GM18519 (cell line): Measurements from ENCODE around the gene LY86.

ENCODE experiments used
- ATAC-seq: cut with Tn5 transposase; IDR thresholded peaks from one replicate; pipeline ENCODE4 v1.9.1; 2021; ENCODE audit warnings: mild to moderate bottlenecking, moderate library complexity; ENCODE audit not compliant: unreplicated experiment, low FRiP score

Gene LY86

GRCh38 chr6:6569811-6570164 lies 18.7 kb upstream of the LY86 start:
- no peak for ATAC-seq

GRCh38 chr6:6570929-6571671 lies 17.4 kb upstream of the LY86 start:
- ATAC-seq = no peak

DNA sequence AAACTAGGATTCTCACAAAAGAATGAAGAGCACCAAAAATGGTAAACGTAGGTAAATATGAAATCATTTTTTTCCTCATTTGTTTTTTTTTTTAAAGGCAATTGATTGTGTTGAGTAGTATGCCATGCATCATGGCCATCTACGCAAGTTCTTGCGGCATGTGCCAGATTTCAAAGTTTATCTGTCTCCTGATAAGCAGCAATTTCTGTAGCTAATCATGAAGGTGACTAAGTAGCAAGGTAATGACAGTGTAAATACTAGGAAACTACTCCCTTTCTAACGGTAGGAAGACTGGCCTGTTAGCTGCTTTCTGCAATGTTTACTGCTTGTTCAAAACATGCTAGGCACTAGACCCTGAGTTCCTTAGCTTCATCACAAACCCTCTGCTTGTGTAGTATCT lies 13.4 kb upstream of the LY86 start:
- ATAC-seq = no peak

- no peak for ATAC-seq
Observed at GRCh38 chr6:6577735-6578134, 10.8 kb upstream of the LY86 start.

- no peak for ATAC-seq
Observed at GRCh38 chr6:6579281-6579680, 9.2 kb upstream of the LY86 start.

DNA sequence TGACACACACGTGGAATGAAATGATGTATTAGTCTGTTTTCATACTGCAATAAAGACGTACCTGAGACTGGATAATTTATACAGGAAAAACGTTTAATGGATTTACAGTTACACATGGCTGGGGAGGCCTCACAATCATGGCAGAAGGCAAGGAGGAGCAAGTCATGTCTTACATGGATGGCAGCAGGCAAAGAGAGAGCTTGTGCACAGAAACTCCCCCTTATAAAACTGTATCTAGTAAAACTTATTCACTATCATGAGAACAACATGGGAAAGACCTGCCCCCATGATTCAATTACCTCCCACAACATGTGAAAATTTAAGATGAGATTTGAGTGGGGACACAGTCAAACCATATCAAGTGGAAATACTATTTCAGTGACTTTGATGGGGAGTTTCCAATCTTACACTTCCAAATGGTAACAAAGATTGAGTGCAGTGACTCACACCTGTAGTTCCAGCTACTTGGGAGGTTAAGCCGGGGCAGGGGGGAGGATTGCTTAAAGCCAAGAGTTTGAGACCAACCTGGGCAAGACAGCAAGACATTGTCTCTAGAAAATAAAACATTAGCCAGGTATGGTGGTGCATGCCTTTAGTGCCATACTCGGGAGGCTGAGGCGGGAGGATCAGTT lies 8.2 kb upstream of the LY86 start:
- no peak for ATAC-seq

- ATAC-seq = no peak
Observed at GRCh38 chr6:6581054-6581453, 7.5 kb upstream of the LY86 start.

DNA sequence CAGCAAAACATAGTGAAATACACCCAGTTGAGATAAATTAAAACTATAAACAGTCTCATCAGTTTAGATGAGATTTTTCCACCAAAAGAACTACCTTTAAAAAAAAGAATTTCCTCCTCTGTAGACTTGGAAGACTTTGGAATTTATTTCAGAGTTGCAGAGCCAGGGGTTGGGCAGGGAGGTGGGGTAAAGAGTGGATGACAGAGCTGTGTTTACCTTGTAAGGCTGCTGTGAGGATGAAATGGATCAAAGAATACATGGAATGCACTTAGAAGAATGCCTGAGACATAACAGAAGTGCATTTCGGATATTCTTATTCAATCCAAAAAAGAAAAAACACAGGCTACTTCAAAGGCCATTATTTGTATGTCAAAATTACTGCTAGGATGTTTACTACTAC lies 6.4 kb upstream of the LY86 start:
- ATAC-seq = no peak

DNA sequence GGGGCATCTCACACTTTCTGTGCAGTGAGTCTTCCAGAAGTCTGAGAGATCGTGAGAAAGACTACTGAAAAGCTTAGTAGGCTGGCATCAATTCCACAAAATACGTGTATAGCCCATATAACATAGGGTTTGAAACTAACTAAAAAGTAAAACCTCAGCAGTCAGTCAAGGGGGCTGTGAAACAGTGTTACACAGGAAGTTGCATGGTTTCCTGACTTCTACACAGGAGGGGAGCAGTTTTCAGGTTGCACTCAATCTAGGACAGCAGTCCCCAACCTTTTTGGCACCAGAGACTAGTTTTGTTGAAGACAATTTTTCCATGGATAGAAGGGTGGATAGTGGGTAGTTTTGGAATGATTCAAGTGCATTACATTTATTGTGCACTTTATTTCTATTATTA lies 4.7 kb upstream of the LY86 start:
- ATAC-seq = no peak

DNA sequence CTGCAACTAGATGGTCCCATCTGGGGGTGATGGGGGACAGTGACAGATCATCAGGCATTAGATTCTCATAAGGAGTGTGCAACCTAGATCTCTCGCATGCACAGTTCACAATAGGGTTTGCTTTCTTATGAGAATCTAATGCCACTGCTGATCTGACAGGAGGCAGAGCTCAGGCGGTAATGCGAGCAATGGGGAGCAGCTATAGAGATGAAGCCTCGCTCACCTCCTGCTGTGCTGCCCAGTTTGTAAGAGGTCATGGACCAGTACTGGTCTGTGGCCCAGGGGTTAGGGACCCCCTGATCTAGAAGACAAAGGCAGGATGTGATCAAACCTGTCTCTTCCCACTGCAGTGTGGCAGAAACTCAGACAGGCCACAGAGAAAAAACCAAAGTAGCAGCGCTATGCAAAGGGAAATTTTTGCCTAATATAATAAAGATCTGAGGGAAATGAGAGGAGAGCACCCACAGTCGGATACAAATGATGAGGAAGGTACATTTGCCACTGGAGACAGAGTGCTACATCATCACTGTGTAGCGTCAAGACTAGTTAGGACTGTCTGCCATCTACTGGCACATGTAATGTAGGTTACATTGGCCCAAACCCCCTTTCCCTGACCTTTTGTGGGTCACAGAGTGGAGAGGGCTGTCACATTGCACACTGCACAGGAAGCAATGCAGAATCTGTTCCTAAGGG lies 4.1 kb upstream of the LY86 start:
- peak; percentile 22 for ATAC-seq

- no peak for ATAC-seq
Observed at GRCh38 chr6:6585003-6585311, 3.6 kb upstream of the LY86 start.

DNA sequence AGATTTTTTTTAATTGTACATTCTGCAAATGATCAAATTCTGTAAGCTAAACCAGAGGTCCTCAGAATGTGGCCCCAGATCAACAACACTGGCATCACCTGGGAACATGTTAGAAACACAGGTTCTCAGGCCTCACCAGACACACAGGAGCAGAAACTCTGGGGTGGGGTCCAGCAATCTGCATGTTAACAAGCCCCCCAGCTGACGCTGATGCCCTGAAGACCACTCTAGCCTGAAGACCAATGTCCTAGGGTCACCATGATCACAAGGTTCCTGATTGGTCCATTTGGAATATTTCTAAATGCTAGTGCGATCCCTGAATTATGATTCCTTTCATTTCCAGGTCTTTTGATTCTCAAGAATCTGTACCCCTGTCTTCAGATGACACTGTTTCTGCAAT lies 2.4 kb upstream of the LY86 start:
- no peak for ATAC-seq

DNA sequence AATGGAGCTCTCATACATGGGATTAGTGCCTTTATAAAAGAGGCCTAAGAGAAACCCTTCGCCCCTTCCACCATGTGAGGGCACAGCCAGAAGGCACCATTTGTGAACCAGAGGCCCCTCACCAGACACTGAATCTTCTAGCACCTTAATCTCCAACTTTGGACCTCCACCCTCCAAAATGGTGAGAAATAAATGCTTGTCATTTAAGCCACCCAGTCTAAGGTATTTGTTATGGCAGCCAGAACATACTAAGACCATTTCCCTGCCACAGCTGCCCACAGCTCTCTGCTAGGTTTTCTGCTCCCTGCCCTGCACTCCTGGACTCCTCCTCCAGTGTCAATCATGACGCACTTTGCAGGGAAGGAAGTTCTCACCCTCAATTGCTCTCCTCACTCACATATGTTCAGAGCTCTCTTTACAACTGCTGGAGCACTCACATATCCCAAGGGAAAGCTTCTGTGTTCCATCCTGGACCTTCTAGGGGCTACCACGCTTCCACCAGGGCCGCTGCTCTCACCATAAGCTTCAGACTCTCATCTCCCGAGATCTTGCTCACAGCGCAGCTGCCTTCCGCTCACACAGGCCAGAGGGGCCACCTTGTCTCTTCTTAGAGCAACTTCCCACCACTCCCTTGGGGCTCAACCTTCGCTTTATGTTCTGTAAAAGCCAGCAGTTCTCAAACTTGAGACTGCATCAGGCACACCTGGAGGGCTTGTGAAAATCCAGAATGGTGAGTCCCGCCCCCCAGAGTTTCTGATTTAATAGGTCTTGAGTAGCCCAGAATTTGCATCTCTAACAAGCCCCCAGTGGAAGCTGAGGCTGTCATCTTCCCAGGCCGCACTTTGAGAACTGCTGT lies 1.6 kb upstream of the LY86 start:
- ATAC-seq = peak; percentile 36

DNA sequence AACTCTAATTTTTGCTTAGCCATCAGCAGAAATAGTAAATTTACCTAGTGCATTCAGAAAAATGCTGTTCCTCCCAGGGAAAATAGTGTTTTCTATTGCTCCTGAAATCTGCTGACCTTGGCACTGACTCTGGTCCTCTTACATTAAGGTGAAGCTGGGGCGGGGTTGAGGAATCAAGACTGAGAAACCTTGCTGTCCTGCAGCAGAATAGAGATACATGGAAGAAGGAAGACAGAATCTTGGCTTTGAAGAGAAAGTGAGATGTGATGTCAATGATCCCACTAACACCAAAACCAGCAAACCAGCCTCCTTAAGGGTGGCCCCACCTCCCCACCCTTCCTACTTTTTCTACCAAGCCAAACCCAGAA lies 840 bp upstream of the LY86 start:
- no peak for ATAC-seq

GRCh38 chr6:6588924-6589709 lies 597 bp downstream of the LY86 start:
- ATAC-seq = no peak

DNA sequence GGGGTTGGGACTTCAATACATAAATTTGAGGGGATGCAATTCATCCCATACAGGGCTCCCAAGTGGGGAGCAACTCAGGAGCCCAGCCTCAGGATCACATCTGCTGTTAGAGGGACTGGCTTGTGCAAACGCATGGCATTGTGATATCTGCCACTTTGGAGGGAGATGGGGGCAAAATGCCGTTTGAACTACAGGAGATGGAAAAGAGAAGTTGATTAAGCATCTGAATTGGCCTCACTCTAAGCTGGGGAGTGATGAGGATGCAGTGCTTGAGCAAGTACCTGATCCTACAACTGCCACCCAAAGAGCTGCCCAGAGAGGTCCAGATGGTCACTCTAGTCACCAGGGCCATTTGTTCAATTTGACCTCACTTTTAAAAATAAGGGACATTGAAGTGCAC lies 2.0 kb downstream of the LY86 start:
- no peak for ATAC-seq

- ATAC-seq = peak; percentile 23
Observed at GRCh38 chr6:6591778-6592465, 3.4 kb downstream of the LY86 start.

- no peak for ATAC-seq
Observed at GRCh38 chr6:6592826-6593475, 4.4 kb downstream of the LY86 start.

DNA sequence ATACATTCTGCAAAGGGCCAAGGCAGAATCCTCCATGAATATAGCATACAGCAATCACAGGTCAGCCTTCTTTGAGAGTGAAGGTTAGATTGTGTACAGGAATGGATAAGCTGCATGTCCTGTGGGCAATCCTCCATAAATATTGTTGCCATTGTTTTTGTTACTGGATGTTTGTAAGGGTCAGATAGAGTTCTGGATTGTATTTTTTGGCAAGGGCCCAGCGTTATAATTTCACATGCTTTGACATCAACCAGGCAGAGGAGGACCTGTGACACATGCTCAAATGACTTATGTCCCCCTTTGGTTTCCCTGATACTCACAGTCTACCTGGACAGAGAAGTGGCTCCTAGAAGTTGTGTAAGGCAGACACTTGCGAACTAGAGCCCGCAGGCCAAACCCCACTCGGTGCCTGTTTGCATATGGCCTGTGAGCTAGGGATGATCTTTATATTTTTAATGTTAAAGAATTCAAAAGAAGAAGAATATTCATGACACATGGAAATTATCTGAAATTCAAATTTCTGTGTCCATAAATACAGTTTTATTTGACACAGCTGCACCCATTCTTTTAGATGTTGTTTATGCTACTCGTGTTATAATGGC lies 5.4 kb downstream of the LY86 start:
- no peak for ATAC-seq
